Smooth muscle cell of the brain vasculature (primary cell): ENCODE measurements around the gene B3GALT2.
A peak's percentile ranks its signal among the peaks of the same experiment; 100 is the strongest.
"Not testable (repeated sequence)": the region's sequence is repeated elsewhere in the genome, so short reads cannot be mapped to it uniquely, and the experiment has no call there.

Source experiments
- DNase-seq: peaks from one replicate; pipeline ENCODE4 v3.0.0-alpha.2; 2012; ENCODE audit warnings: low read depth, low spot score

Gene B3GALT2, protein sequence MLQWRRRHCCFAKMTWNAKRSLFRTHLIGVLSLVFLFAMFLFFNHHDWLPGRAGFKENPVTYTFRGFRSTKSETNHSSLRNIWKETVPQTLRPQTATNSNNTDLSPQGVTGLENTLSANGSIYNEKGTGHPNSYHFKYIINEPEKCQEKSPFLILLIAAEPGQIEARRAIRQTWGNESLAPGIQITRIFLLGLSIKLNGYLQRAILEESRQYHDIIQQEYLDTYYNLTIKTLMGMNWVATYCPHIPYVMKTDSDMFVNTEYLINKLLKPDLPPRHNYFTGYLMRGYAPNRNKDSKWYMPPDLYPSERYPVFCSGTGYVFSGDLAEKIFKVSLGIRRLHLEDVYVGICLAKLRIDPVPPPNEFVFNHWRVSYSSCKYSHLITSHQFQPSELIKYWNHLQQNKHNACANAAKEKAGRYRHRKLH

DNA sequence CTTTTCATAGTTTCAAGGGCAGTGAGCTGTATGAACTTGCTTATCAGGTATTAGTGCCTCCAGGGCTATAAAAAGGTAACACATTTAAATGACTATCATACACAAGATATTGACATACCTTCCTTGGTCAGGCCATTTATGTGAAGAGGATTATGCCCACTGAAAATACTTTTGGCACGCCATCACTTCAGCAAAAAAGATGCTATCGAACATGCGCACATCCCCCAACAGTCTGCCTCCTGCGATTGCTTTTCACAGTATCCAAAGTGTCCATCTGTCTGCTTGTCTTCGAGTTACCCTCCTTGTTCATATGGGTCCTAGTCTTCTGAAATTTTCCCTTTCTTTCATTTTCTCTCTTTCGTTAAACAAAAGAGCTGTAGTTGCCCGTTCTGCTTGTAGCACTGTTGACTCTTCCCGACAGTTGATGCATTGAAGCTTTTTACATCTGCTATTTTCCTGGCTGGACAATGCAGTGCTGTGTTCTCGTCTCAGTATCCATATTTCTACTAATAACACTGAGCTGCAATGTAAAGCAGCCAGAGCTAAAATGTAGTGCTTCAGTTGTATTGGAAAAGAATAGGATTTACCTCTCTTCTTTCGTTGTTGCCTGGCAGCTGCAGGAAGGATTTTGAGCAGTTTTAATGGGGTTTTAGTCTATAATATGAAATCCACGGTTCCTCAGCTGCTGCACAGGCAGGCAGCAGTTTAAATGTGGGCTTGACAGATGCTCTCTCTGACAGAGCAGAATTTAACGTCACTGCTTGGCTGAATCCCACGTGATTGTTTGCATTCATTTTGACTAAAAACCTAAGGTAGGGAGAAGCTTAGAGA lies at the start of gene B3GALT2:
B3GALT2 (minus strand) TSS at position 713 of the 831 bp plus-strand sequence. CDS start 5,051 bp downstream, outside the sequence.
- no peak for DNase-seq

DNA sequence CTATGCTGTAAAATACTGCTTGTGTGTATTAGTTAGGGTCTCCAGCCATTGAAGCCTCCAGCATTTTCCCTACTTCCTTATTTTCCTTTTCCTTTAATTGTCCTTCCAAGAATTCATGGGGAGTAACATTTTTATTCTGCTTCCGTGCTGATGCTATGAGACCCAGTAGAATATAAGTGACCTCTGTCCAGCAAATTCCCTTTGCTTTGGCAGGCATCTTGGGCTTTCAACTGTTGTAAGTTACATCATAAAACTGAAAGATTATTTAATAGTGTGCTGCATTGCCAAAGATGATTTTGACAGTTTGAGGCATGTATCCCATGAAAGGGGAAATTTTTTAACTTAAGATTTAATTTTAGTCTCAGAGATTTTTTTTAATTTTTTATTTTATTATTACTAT lies 48.1 kb upstream of the B3GALT2 start:
- DNase-seq = no peak

DNA sequence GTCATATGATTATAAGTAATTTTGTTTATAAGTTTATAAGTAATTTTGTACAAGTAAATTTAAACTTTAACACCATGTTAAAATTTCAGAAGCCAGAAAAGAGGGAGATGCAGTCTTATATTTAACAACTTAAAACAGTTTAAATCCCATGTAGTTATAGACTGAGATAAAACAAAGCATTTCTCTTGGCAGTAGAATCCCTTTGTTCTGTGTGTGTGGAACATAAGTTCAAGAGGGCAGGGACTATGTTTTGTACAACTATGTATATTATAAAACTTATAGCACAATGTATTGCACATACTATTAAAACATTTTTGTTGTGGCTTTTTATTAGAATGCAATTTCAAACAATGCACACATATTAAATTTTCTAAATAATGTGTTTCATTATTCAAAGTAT lies 44.7 kb upstream of the B3GALT2 start:
- not testable (repeated sequence) for DNase-seq

DNA sequence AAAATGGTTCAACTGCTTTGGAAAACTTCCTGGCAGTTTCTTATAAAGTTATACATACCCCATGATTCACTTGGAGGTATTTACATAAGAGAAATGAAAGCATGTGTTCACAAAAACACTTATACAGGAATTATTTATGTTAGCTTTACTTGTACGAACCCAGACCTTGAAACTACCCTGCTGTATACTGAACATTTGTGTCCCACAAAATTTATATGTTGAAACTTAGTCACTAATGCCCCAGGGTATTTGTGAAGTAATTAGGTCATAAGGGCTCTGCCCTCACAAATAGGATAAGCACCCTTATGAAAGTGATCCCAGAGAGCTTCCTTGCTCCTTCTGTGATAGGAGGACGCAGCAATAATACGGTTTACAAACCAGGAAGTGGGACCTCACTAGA lies 42.7 kb upstream of the B3GALT2 start:
- DNase-seq = peak; percentile 15

DNA sequence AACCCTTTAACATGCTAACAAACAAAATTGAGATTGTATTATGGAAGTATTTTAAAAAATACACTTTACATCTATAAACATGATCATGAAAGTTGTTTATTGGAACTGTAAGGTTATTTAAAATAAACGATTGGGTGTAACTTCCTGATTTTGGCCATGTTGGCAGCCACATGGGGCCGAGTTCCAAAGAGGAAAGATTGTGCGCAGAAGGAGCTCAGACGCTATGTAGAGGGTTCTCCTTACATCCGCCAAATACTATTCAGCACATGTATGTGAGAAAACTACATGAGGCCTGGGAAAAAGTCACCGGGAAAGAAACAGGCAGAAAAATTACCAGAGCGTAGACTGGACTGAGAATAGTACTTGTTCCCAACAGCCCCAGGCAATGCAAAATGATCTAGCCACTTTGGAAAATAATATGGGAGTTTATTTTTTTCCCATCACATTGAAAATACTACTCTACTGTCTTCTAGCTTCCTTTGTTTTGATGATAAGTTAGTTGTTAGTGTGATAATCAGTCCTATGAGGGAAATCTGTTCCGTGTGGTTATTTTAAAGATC lies 35.7 kb upstream of the B3GALT2 start:
- DNase-seq = no peak

DNA sequence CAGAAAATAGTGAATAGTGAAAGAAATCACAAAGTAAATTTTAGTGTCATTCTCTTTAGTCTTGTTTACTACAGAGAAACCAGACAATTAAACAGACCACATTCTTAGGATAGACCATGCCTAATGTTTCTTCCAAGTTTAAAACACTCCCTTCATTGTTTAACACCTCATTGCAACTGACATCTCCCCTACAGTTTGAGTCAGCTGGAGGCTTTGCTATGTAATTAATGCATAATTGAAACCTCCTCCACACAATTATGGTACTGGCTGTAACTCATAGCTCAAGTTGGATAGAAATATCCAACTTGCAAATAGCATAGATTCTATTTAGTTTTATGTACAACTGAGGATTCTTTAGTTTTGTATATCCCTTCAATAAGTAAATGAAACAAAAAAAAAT lies 35.2 kb upstream of the B3GALT2 start:
- DNase-seq = no peak

DNA sequence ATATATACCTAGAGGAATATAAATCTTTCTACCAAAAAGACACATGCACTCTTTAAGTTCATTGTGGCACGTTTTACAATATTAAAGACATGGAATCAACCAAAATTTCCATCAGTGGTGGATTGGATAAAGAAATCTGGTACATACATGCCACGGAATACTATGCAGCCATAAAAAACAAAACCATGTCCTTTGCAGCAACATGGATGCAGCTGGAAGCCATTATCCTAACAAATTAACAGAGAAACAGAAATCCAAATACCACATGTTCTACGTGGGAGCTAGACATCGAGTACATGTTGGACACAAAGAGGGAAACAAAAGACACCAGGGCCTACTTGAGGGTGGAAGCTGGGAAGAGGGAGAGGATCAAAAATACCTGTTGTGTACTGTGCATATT lies 33.0 kb upstream of the B3GALT2 start:
- no peak for DNase-seq

DNA sequence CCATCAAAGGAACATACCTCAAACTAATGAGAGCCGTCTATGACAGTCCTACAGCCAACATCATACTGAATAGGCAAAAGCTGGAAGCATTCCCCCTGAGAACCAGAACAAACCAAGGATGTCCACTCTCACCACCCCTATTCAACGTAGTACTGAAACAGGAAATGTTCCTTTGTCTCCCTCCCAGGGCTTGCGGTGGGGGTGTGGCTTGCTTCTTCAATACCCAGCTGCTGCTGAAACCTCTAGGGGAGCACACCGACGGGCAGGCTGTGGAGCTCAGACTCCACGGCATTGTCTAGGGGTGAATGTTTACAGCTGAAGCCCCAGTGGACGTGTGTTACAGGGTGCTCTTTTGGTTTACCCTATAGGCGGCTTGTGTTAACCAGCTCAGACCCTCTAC lies 30.5 kb upstream of the B3GALT2 start:
- no peak for DNase-seq

DNA sequence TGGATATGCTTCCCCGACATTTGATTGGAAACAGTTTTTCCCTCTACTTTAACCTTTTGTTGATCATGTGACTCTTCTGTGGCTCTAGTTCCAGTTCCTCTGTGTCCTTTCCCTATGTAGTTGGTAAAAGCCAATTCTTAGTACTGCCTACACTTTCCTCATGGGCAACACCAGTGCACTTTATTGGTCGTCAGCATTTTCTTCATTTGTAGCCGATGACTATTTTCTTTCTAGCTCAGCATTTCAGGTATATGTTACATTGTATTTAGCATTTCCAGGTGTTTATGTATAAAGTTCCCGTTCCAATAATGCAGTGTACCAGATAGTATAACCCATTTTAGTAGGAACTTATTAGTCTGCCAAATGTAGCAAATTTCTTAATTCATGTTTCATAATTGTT lies 27.6 kb upstream of the B3GALT2 start:
- no peak for DNase-seq

DNA sequence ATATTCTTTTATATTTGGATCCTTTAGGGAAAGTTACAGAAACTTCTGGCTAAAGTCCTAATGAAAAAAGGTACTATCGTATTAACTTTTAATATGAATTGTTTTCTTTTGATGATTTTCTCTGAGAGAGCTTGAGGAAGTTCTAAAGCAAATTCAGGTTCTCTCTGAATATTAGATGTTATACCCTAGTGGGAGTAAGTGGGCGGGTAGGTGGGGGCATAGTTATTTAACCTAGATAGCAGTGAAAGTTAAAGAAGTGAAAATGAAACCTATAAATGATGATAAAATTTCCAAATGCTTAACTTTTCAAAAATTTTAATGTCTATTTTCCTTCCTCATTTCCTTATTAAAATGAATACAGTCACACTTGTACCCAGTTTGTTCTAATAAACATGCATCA lies 26.2 kb upstream of the B3GALT2 start:
- DNase-seq = no peak

DNA sequence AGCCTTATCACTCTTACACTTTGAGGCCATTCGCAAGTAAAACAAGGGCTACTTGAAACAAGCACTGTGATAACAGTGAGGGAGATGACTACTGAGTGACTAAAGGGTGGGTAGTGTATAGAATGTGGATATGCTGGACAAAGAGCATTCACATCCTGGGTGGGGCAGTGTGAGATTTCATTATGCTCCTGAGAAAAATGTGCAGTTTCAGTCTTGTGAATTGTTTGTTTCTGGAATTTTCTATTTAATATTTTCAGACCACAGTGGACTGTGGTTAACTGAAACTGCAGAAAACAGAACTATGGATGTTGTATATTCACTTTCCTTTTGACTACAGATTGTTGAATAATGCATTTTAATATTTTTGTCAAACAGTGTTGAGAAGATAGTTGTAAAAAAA lies 25.1 kb upstream of the B3GALT2 start:
- no peak for DNase-seq

DNA sequence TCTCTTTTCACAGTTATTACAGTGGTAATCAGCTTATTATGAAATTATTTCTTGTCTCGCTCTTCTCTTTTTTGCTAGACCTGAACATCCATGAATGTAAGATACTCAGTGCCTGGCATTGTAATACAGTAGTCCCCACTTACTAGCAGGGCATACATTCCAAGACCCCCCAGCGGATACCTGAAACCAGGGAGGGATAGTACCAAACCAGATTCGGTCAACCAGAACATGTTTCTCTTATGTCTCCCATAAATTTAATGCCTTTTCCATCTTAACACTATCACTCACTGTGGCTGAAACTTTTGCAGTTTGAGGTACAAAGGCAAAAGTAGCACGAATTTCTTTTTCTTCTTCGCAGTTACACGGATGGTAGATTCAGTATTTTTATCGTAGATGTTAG lies 24.6 kb upstream of the B3GALT2 start:
- DNase-seq = no peak

DNA sequence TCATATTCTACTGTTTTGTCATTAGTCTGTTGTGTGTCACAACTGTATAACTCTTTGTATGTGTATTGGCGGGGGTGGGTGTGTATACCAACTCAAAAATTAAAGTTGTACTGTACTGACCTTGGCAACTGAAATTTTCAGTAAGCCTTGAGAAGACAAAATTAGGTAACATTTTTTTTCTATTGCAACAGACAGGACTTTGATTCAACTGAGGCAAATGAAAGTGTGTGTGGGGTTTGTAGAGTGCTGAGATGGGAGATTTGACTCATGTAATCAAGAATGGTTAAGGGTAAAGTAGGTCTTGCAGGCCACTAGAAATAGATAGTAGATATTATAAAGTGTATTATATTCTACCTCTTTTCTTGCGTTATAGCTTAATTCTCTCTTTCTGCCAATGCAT lies 14.6 kb upstream of the B3GALT2 start:
- DNase-seq = no peak

DNA sequence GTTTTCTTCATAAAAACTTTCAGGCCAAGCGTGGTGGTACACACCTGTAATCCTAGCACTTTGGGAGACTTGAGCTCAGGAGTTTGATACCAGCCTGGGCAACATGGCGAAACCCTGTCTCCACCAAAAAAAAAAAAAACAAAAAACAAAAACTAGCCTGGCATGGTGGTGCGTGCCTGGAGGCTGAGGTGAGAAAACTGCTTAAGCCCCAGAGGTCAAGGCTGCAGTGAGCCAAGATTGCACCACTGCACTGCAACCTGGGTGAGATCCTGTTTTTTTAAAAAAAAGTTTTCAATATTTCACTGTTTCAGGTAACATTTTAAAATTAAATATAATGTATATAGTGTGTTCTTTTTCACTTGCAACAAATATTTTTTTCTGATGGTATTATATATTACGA lies 13.5 kb upstream of the B3GALT2 start:
- no peak for DNase-seq

DNA sequence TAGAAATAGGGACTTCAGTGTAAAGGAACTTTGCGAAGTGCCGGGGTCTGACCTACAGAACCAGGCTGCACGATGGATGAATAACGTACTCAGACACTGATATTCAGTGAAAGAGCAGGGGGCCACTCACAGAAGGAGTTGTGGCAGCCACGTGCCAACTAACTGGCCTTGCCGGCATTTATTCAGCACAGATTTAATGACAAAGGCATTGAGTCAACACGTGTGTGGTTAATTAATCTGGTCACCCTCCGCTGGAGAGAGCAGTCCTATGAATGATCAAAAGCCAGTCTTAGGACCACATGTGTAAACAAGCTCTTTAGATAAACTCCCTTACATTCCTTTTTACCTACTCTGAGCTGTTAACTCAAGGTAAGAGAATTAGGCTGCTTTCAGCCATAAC lies 6.2 kb upstream of the B3GALT2 start:
- no peak for DNase-seq

DNA sequence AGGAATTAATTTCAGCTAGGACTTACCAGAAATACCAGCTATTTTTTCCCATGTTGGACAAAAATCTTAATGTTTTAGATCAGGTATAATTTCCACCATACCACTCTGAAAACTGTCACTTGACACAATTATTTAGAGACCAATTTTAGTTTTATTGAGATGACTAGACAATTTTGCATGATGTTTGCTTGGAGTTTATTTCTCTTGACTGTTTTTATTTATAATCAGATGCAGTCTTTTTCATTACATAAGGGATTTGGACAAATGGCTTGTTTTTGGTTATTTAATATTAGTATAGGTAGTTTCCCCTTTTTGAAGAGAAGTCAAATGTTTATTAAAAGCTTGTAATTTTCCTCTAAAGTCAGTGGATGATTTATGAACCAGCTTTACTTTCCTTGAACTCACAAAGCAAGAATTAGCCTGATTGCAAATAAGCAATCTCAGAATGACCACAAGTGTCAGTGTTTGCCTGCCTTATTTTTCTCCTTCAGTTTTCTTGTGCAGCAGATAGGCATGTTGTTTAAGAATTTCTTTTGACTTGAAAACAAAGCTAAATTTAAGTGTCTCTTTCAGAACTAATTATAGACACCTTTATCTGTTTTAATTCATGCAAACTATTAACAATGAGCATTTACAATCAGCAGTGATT lies 3.8 kb upstream of the B3GALT2 start:
- DNase-seq = no peak

DNA sequence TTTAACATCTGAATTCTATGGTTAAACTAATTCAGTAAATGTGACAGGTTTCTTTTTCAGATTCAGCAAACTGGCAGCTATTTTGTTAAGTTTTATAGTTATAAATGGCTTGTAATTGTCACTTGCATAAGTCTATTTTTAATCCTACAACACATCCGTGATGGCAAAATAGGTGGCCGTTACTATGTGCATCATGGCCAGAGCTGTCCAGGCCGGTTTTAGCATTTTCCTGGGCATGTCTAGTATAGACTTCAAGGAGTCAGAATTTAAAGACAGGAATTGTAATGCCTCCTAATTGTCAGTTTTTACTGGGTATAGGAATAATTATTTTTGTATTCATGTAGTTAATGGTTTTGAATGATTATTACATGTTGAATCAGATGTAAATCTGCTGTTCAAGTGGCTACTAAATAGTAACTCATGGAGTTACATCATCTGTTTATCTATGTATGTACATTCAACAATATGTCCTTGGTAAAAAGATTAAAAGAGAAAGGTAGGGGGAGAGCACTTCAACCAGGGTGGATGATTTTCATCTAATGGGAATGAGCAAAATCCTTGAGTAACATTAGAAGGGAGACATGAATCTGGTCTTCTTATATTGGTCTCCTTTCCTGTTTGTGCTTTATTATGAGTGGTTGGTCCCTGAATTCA lies 3.2 kb upstream of the B3GALT2 start:
- no peak for DNase-seq

DNA sequence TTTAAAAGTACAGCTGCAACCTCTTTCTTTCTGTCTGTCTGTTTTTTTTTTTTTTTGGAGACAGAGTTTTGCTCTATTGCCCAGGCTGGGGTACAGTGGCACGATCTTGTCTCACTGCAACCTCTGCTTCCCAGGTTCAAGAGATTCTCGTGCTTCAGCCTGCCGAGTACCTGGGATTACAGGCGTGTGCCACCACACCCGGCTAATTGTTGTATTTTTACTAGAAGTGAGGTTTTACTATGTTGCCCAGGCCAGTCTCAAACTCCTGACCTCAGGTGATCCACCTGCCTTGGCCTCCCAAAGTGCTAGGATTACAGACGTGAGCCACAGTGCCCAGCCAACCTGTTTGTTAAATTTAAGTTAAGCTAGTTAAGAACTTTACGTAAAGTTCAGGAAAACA lies 2.5 kb upstream of the B3GALT2 start:
- DNase-seq = not testable (repeated sequence)

DNA sequence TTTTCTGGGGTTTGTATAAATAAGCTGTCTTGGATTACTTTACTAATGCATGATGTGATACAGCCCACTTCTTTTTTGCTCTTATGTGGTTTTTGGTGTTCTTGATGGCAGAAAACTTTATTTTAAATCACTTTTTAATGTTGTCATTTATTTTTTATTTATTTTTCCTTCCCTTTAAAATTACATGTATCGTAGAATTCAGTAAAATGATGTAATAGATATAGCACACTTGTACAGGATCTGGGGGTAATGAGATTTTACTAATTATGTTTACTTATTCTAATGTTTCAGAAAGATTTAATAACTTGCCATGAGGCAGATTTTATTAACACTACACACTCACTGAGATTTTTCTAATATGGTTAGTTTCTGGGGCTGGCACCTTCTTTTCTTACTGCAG lies 701 bp upstream of the B3GALT2 start:
- no peak for DNase-seq

DNA sequence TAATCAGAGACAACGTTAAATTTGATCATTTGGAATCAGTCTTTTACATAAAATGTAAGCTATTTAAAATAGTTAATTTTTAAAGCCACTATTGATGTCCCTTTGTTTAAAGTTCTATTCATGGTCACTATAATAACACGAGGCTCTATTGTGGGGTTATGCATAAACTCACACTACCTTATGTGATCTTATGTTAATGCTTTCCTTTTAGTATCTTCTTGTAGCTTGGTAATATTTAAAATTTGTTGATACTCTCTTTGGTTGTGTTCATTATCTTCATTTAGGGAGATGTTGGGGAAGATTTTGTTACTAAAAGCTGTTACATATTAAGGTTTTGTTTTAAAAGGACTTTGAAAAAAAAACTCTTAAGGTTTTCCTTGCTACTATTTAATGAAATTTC lies 1.2 kb downstream of the B3GALT2 start:
- no peak for DNase-seq

DNA sequence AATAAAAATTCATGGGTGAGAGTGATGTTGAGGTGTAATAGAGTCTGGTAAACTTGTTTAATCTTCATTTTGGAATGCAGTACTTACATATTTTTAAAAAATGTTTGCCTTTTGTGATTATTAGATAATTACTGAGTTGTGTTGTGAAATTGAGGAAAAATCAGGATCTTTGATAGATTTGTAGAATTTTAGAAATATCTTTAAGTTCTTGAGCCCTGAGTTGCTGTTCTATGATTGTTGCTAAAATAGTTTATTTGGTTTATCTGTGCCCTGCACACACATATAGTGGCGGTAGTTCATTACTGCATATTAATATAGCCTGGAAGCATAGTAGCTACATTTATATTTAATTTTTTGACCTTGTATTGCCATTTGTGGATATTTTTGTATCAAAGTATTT lies 1.6 kb downstream of the B3GALT2 start:
- no peak for DNase-seq
